Spleen (tissue), 7 donors: Measurements from ENCODE around the gene WDR38.
A peak's percentile ranks its signal among the peaks of the same experiment; 100 is the strongest.

Source experiments
- POLR2A ChIP-seq, 3 donors: fragments of 450-650 bp; IDR thresholded peaks; one replicate each; pipeline ENCODE4 v1.5.1; 2017; ENCODE audit warnings: antibody characterized with exemption in 3 of 3, mild to moderate bottlenecking in 1 of 3
- POLR2AphosphoS5 ChIP-seq, 3 donors: sonication (generic); formaldehyde crosslinking; IDR thresholded peaks; one replicate each; pipeline ENCODE4 v1.5.1; 2017; ENCODE audit warnings: antibody characterized with exemption in 3 of 3
- TF ChIP-seq, protein P1 (sequence below), 11 experiments: fragments of 200-600 bp in 7 of 11; fragments of 450-650 bp in 4 of 11; sonication (generic) in 4 of 11; IDR thresholded peaks in 8 of 11; conservative IDR thresholded peaks in 3 of 11; 1 replicate in 7 of 11; 2 replicates in 4 of 11; pipeline versions ENCODE4 v1.4.0 to v1.8.0; 2016 to 2021; ENCODE audit warnings: antibody characterized with exemption in 11 of 11, inconsistent platforms in 4 of 11, mild to moderate bottlenecking in 1 of 11
- donor health status: DM: no; HTN: no; CAD: no; lungs with moderate emphysema.
- donor health status: DM: no; HTN: no; CAD: no.
- donor health status: DM: no; HTN: no; CAD: no.

DNA sequence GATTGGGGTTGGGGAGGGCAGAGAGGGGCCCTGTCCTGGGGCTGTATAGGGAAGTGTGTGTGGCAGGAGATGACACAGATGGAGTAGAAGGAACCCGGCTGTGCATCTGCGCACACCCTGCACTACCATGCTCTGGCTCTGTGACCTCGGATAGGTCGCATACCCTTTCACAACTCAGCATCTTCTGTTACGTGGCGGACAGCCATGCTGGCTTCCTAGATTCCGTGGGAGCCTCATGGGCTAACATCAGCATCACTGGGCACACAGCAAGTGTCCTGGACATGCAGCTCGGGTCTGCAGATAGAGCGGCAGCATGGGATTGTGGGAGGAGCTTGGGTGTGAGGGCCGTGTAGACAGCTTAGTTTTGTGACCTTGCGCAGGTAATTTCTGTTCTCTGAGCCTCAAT is 17.9 kb downstream of the WDR38 start:
- TF ChIP-seq, protein P1, sequence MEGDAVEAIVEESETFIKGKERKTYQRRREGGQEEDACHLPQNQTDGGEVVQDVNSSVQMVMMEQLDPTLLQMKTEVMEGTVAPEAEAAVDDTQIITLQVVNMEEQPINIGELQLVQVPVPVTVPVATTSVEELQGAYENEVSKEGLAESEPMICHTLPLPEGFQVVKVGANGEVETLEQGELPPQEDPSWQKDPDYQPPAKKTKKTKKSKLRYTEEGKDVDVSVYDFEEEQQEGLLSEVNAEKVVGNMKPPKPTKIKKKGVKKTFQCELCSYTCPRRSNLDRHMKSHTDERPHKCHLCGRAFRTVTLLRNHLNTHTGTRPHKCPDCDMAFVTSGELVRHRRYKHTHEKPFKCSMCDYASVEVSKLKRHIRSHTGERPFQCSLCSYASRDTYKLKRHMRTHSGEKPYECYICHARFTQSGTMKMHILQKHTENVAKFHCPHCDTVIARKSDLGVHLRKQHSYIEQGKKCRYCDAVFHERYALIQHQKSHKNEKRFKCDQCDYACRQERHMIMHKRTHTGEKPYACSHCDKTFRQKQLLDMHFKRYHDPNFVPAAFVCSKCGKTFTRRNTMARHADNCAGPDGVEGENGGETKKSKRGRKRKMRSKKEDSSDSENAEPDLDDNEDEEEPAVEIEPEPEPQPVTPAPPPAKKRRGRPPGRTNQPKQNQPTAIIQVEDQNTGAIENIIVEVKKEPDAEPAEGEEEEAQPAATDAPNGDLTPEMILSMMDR (IDR thresholded peaks at IDR 0.05 in 8 of 11, conservative IDR thresholded peaks at IDR 0.05 in 3 of 11) = no peak
- TF ChIP-seq POLR2A (IDR thresholded peaks at IDR 0.05) (no peak), POLR2AphosphoS5 (IDR thresholded peaks at IDR 0.05) (peak in 1 of 3 donors; percentile 25)
